IMR-90 (cell line): ENCODE data around the gene WNT3.

Source experiments
- BHLHE40 ChIP-seq: fragments of 150-350 bp; IDR thresholded peaks from 2 replicates; pipeline ENCODE4 v1.6.1; 2016; ENCODE audit warnings: mild to moderate bottlenecking, low read depth, low read length
- CEBPB ChIP-seq: IDR thresholded peaks from 2 replicates; pipeline ENCODE4 v1.6.1; 2012; ENCODE audit warnings: low read depth, low read length, improper control_type of control experiment
- CTCF ChIP-seq: conservative IDR thresholded peaks from 2 replicates; pipeline ENCODE4 v1.5.1; 2012; ENCODE audit warnings: mild to moderate bottlenecking, low read depth, low read length, improper control_type of control experiment
- MXI1 ChIP-seq: IDR thresholded peaks from 2 replicates; pipeline ENCODE4 v1.6.1; 2012; ENCODE audit warnings: low read depth, mild to moderate bottlenecking, low read length, moderate library complexity, borderline replicate concordance
- NFE2L2 ChIP-seq: fragments of 150-350 bp; IDR thresholded peaks from 2 replicates; pipeline ENCODE4 v1.6.1; 2016; ENCODE audit warnings: low read depth, mild to moderate bottlenecking, low read length
- POLR2A ChIP-seq: IDR thresholded peaks from 2 replicates; pipeline ENCODE4 v1.6.1; 2012; ENCODE audit warnings: mild to moderate bottlenecking, low read depth, low read length
- RAD21 ChIP-seq: IDR thresholded peaks from 2 replicates; pipeline ENCODE4 v1.6.1; 2012; ENCODE audit warnings: low read length, improper control_type of control experiment

- no peak for TF ChIP-seq CEBPB
- no peak for TF ChIP-seq POLR2A
- no peak for TF ChIP-seq CTCF
- TF ChIP-seq MXI1 = no peak
- TF ChIP-seq RAD21 = no peak
- no peak for TF ChIP-seq NFE2L2
- no peak for TF ChIP-seq BHLHE40
Observed at GRCh38 chr17:46789610-46790009, 28.9 kb downstream of the WNT3 start.
